OCI-LY3 (cell line): ENCODE results near the gene FLII.

Experiments used
- H2AFZ ChIP-seq: fragments of 200-600, 300-600 bp; shearing (Covaris generic); 2 replicates; pipeline ENCODE4 v1.6.0; 2014; ENCODE audit warnings: antibody characterized with exemption, low read depth, low read length
- H3K27ac ChIP-seq: fragments of 200-600, 300-600 bp; sonication (generic); 2 replicates; pipeline ENCODE4 v1.5.1; 2014; ENCODE audit warnings: mild to moderate bottlenecking, low read length, moderate library complexity, mixed read lengths
- H3K27me3 ChIP-seq: fragments of 200-600, 300-600 bp; sonication (generic); 2 replicates; pipeline ENCODE4 v1.6.1; 2014; ENCODE audit warnings: low read depth, low read length, mixed read lengths
- H3K36me3 ChIP-seq: fragments of 200-600, 300-600 bp; sonication (generic); replicated peaks from 2 replicates; pipeline ENCODE3; 2014; ENCODE audit warnings: low read depth, low read length, mixed read lengths
- H3K4me1 ChIP-seq: fragments of 300-600, 200-600 bp; sonication (generic); 2 replicates; pipeline ENCODE4 v1.6.1; 2014; ENCODE audit warnings: low read length, mixed read lengths
- H3K4me2 ChIP-seq: fragments of 200-600, 300-600 bp; sonication (generic); 2 replicates; pipeline ENCODE4 v1.6.1; 2014; ENCODE audit warnings: low read length, mixed read lengths
- H3K4me3 ChIP-seq: fragments of 300-600, 200-600 bp; sonication (generic); 2 replicates; pipeline ENCODE4 v1.5.1; 2014; ENCODE audit warnings: antibody characterized with exemption, mild to moderate bottlenecking, low read length, moderate library complexity
- H3K79me2 ChIP-seq: fragments of 300-600, 200-600 bp; shearing (Covaris generic); 2 replicates; pipeline ENCODE4 v1.6.1; 2014; ENCODE audit warnings: mild to moderate bottlenecking, low read length, mixed read lengths
- H3K9ac ChIP-seq: fragments of 300-600, 200-600 bp; shearing (Covaris generic); 2 replicates; pipeline ENCODE4 v1.6.0; 2014; ENCODE audit warnings: mild to moderate bottlenecking, low read length, moderate library complexity
- H3K9me3 ChIP-seq: fragments of 200-600, 300-600 bp; shearing (Covaris generic); 2 replicates; pipeline ENCODE4 v1.6.1; 2014; ENCODE audit warnings: low read length, mixed read lengths; ENCODE audit not compliant: insufficient read depth
- H4K20me1 ChIP-seq: fragments of 200-600, 300-600 bp; sonication (generic); 2 replicates; pipeline ENCODE4 v1.6.1; 2016; ENCODE audit warnings: low read length, mixed read lengths; ENCODE audit not compliant: insufficient read depth
- CTCF ChIP-seq: fragments of 200-600, 300-600 bp; sonication (generic); IDR thresholded peaks from 2 replicates; pipeline ENCODE4 v1.5.1; 2014; ENCODE audit warnings: antibody characterized with exemption, low read length, low read depth
- EZH2phosphoT487 ChIP-seq: fragments of 200-600 bp; shearing (Covaris generic); IDR thresholded peaks from 2 replicates; pipeline ENCODE4 v1.6.1; 2018; ENCODE audit warnings: antibody characterized with exemption, mixed run types, low read depth

FLII gene

GRCh38 chr17:18267927-18268711, 9.6 kb upstream of the FLII start:
- Histone ChIP-seq H3K79me2 (no peaks in the 10 kb centered on the region), H3K4me3 (no peak overlapping the region), H3K4me1 (no peaks in the 10 kb centered on the region), H3K27ac (no peak overlapping the region), H3K36me3 (no peaks in the 10 kb centered on the region), H3K4me2 (no peak overlapping the region), H3K9me3 (no peaks in the 10 kb centered on the region), H3K27me3 (no peaks in the 10 kb centered on the region), H4K20me1 (no peaks in the 10 kb centered on the region), H2AFZ (no peak overlapping the region), H3K9ac (no peak overlapping the region)
- no peak for TF ChIP-seq EZH2phosphoT487
- TF ChIP-seq CTCF: no peak

- H3K9ac ChIP-seq: no peak overlapping the region
- H2AFZ ChIP-seq: no peak overlapping the region
- TF ChIP-seq EZH2phosphoT487: no peak
- TF ChIP-seq CTCF: no peak
- no peak overlapping the region for H3K4me2 ChIP-seq
- no peaks in the 10 kb centered on the region for H3K36me3 ChIP-seq
- H3K9me3 ChIP-seq: no peaks in the 10 kb centered on the region
- H3K4me3 ChIP-seq: no peak overlapping the region
- H3K27me3 ChIP-seq: no peaks in the 10 kb centered on the region
- H4K20me1 ChIP-seq: no peaks in the 10 kb centered on the region
- no peak overlapping the region for H3K27ac ChIP-seq
- H3K4me1 ChIP-seq: no peaks in the 10 kb centered on the region
- H3K79me2 ChIP-seq: no peaks in the 10 kb centered on the region
These were observed 8.8 kb upstream of the FLII start for GRCh38 chr17:18267366-18267765.

- TF ChIP-seq EZH2phosphoT487 (no peak), CTCF (no peak)
- Histone ChIP-seq H4K20me1 (no peaks in the 10 kb centered on the region), H3K36me3 (no peaks in the 10 kb centered on the region), H3K27ac (no peak overlapping the region), H3K4me2 (no peak overlapping the region), H3K4me1 (peaks cover 5% of the 10 kb centered on the region), H3K9ac (no peak overlapping the region), H2AFZ (no peak overlapping the region), H3K4me3 (no peak overlapping the region), H3K79me2 (no peaks in the 10 kb centered on the region), H3K27me3 (no peaks in the 10 kb centered on the region), H3K9me3 (no peaks in the 10 kb centered on the region)
These were observed 5.5 kb upstream of the FLII start for GRCh38 chr17:18263885-18264682.

- H3K9ac ChIP-seq: no peak overlapping the region
- no peaks in the 10 kb centered on the region for H3K9me3 ChIP-seq
- peaks cover 5% of the 10 kb centered on the region for H3K4me1 ChIP-seq
- H4K20me1 ChIP-seq: no peaks in the 10 kb centered on the region
- TF ChIP-seq EZH2phosphoT487 (no peak), CTCF (no peak)
- peaks cover 7% of the 10 kb centered on the region; the same call in 1 of the 2 replicates for H3K79me2 ChIP-seq
- no peak overlapping the region for H3K4me3 ChIP-seq
- no peak overlapping the region for H2AFZ ChIP-seq
- no peak overlapping the region for H3K4me2 ChIP-seq
- H3K27me3 ChIP-seq: no peaks in the 10 kb centered on the region
- no peak overlapping the region for H3K27ac ChIP-seq
- no peaks in the 10 kb centered on the region for H3K36me3 ChIP-seq
These were observed 4.1 kb upstream of the FLII start for GRCh38 chr17:18262641-18263040.
